ENCODE results near the gene CEP126.

GRCh38 chr11:101974771-101975170 lies 60.0 kb downstream of the CEP126 start:
- TF ChIP-seq PATZ1 (CRISPR knock-in tag; IDR thresholded peaks at IDR 0.05; ENCODE audit: borderline replicate concordance) (no peak), ARNTL (CRISPR knock-in tag; IDR thresholded peaks at IDR 0.05; ENCODE audit: borderline replicate concordance, low read depth) (no peak), CREB5 (CRISPR knock-in tag; IDR thresholded peaks at IDR 0.05; ENCODE audit: low read depth) (no peak), TCF4 (CRISPR knock-in tag; IDR thresholded peaks at IDR 0.05; ENCODE audit: borderline replicate concordance) (no peak)

Data from SK-N-SH treated with all-trans-retinoic acid at 6 μM for 48 hours (cell line).